Tibial artery (tissue), 4 donors: ENCODE measurements around the gene NAGA.
"Not testable (repeated sequence)": the region's sequence is repeated elsewhere in the genome, so short reads cannot be mapped to it uniquely, and the experiment has no call there.

Experiments
- DNase-seq, 2 donors: peaks; one replicate each; pipeline ENCODE4 v3.0.0-alpha.2; 2019
- H3K27ac ChIP-seq, 2 donors: fragments of 200-600 bp; sonication (generic) in 1 of 2; 1 replicate in 1 of 2; 2 replicates in 1 of 2; pipeline ENCODE4 v1.5.1; 2018 to 2019; ENCODE audit warnings: mild to moderate bottlenecking in 1 of 2
- H3K27me3 ChIP-seq, 2 donors: fragments of 200-600 bp; sonication (generic) in 1 of 2; one replicate each; pipeline versions ENCODE4 v1.5.1 to v1.6.0; 2016 to 2019
- H3K36me3 ChIP-seq, 3 donors: fragments of 200-600 bp; sonication (generic) in 2 of 3; one replicate each; pipeline ENCODE4 v1.5.1; 2016 to 2019; ENCODE audit warnings: mild to moderate bottlenecking in 2 of 3
- H3K4me1 ChIP-seq, 4 donors: fragments of 200-600 bp; sonication (generic) in 2 of 4; 1 replicate in 3 of 4; 2 replicates in 1 of 4; pipeline ENCODE4 v1.5.1; 2016 to 2019
- H3K4me3 ChIP-seq, 2 donors: fragments of 200-600 bp; sonication (generic) in 1 of 2; 1 replicate in 1 of 2; 2 replicates in 1 of 2; pipeline ENCODE4 v1.5.1; 2018 to 2019; ENCODE audit warnings: mild to moderate bottlenecking in 2 of 2
- H3K9me3 ChIP-seq, 3 donors: fragments of 200-600 bp; sonication (generic) in 1 of 3; one replicate each; pipeline ENCODE4 v1.5.1; 2016 to 2019
- intact Hi-C: fragments of 100-400 bp; cut with DNase I; formaldehyde crosslinking; loops from one replicate; pipeline ENCODE4 v1.15.0; 2023; ENCODE audit warnings: low total_unique reads
- TF ChIP-seq, protein P1 (sequence below), 2 experiments: fragments of 200-600 bp in 1 of 2; fragments of 450-650 bp in 1 of 2; IDR thresholded peaks; one replicate each; pipeline ENCODE4 v1.5.1; 2017 to 2019; ENCODE audit warnings: antibody characterized with exemption in 2 of 2, mild to moderate bottlenecking in 1 of 2, moderate library complexity in 1 of 2

Gene NAGA

DNA sequence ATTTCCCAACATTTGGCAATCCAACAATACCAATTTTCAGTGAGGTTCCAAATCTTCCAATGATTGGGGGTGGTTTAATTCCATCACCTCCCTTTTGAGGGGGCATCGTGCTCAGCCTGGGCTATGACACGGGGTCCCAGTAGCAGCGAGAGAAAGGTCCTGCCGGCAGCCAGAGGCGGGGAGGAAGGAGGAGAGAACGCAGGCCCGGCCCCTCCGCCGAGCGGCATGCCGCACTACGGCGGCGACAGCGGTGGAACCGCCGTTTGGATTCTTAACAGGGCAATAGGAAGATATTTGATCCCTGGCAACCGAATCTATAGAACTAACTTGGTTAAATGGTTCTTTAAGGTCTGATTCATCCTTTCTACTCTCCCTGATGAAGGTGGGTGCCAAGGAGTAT lies 38.2 kb upstream of the NAGA start:
- Histone ChIP-seq H3K36me3 (peaks cover 0 to 7% (median 0%) of the 10 kb centered on the region in 3 donors), H3K4me3 (no peak overlapping the region), H3K9me3 (peaks cover 0 to 8% (median 7%) of the 10 kb centered on the region in 3 donors), H3K27ac (no peak overlapping the region), H3K4me1 (no peaks in the 10 kb centered on the region), H3K27me3 (no peaks in the 10 kb centered on the region)
- TF ChIP-seq, protein P1, sequence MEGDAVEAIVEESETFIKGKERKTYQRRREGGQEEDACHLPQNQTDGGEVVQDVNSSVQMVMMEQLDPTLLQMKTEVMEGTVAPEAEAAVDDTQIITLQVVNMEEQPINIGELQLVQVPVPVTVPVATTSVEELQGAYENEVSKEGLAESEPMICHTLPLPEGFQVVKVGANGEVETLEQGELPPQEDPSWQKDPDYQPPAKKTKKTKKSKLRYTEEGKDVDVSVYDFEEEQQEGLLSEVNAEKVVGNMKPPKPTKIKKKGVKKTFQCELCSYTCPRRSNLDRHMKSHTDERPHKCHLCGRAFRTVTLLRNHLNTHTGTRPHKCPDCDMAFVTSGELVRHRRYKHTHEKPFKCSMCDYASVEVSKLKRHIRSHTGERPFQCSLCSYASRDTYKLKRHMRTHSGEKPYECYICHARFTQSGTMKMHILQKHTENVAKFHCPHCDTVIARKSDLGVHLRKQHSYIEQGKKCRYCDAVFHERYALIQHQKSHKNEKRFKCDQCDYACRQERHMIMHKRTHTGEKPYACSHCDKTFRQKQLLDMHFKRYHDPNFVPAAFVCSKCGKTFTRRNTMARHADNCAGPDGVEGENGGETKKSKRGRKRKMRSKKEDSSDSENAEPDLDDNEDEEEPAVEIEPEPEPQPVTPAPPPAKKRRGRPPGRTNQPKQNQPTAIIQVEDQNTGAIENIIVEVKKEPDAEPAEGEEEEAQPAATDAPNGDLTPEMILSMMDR (IDR thresholded peaks at IDR 0.05) = no peak
- DNase-seq = no peak
- intact Hi-C loops = no loop called here

DNA sequence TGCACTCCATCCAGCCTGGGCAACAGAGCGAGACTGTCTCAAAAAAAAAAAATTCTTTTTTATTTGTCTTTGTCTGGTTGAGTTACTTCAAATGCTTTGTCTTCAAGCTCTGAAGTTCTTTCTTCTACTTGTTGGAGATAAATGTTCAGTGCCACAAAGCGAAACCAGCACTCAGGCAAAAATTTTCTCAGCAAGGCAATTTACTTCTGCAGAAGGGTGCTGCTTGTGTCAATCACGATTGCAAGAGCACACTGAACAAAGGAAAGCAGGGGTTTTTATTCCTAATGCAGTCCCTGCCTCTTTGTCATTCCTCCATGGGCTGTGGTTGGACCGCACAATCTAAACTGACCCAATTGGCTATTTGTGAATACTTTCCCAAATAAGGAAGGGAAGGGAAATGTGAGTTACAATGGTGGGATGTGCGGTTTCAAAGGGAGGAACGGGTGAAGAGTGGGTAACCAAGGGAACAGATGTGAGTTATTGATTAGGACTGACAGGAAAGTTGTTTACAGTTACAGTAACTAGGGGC lies 33.8 kb upstream of the NAGA start:
- intact Hi-C loops, DNase-seq: not testable (repeated sequence)
- peaks cover 2 to 43% (median 21%) of the 10 kb centered on the region in 3 donors for H3K9me3 ChIP-seq

DNA sequence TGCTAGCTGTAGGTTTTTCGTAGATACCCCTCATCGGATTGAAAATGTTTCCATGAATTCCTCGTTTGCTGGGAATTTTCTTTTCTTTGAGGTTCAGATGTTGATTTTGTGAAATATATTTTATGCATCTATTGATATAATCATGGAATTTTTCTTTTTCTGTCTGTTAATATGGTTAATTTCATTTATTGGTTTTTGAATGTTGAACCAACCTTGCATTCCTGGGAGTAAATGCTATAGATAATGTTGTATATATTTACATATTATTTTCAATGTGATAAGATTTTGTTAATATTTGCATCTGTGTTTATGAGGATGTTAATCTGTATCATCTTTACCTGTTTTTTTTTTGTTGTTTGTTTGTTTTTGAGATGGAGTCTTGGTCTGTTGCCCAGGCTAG lies 30.6 kb upstream of the NAGA start:
- H3K4me3 ChIP-seq = no peak overlapping the region
- no peaks in the 10 kb centered on the region for H3K27me3 ChIP-seq
- H3K9me3 ChIP-seq = peaks cover 2 to 43% (median 21%) of the 10 kb centered on the region in 3 donors
- peaks cover 12 to 18% (median 16%) of the 10 kb centered on the region in 3 donors for H3K36me3 ChIP-seq
- H3K4me1 ChIP-seq = no peaks in the 10 kb centered on the region
- TF ChIP-seq, protein P1 (IDR thresholded peaks at IDR 0.05) = no peak
- no peak overlapping the region for H3K27ac ChIP-seq
- intact Hi-C loops = no loop called here
- no peak for DNase-seq

More for the DNA sequence above, 33.8 kb upstream of the NAGA start:
- not testable (repeated sequence) for H3K4me1 ChIP-seq, H3K27me3 ChIP-seq, H3K27ac ChIP-seq, H3K4me3 ChIP-seq
- peaks cover 7 to 15% (median 11%) of the 10 kb centered on the region in 3 donors for H3K36me3 ChIP-seq

DNA sequence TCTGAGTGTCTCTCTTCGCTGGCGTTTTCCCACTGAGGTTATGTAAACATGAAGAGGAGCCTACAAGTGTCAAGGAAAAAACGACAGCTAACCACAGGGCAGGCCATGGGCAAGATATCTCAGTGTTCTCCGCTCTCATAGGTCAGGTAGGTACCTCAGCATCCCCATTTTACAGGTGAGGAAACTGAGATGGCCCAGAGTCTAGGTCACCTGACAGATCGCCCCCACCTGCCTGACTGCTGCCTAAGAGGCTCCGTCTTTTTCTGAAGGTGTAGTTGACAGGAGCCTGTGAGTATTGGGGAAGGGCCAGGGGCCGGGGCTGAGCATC lies 20.8 kb upstream of the NAGA start:
- Histone ChIP-seq H3K36me3 (peaks cover 6 to 12% (median 8%) of the 10 kb centered on the region in 3 donors), H3K27me3 (no peaks in the 10 kb centered on the region), H3K9me3 (no peaks in the 10 kb centered on the region), H3K4me1 (peaks cover 0 to 33% (median 9%) of the 10 kb centered on the region in 4 donors), H3K4me3 (peak overlapping the region; percentile 60 to 73), H3K27ac (peak overlapping the region; percentile 80 to 91)
- DNase-seq = no peak
- TF ChIP-seq, protein P1 (IDR thresholded peaks at IDR 0.05) = no peak
- intact Hi-C loops = loop anchor here (5.0 to 10.0 kb wide), 2 partner anchors 73 to 906 kb away; no protein-coding TSS in a partner anchor

DNA sequence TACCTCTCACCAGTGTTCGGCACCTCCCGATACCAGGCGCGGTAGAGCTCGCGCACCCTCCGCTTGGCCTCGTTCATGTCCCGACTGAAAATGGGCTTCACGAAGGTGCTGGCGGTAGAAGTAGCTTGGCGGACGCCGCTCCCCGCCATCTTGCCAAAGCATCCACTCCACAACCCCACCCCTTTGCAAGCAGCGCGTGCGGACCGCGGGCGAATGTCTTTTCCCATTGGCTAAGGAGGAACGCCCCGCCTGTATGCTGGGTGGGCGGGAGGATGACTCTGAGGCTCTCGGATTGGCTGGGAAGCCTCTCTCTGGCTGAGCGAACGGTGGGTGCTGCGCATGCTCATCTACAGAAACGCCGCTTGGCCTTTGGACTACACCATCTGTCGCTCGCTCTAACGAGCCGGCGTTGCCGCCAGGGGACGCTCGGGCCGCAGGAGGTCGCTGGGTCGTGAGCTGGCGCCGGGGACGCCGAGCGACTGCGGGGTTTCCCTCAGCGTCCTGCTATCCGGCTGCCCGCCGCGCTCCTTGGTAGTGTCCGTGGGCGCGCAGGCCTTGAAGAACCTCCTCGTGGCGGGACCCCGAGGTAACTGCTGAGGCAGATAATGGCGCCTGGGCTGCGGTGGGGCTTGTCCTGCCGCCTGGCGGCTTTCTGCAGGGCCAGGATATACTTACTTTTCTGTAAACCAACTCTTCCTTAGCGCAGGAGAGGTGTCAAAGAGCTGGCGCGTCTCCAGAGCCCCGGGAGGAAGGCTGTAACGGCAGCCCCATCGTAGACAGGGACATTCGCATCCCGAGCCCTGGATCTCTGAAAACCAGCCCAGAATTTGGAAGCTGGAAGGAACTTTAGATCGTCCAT lies 20.2 kb upstream of the NAGA start, which contains the start of gene NDUFA6:
Gene NDUFA6 (minus strand): TSS at position 177 of the 859 bp plus-strand sequence. CDS start 28 bp downstream, at position 149.
- intact Hi-C loops = loop anchor here (5.0 to 10.0 kb wide), 2 partner anchors 74 to 906 kb away; no protein-coding TSS in a partner anchor
- peaks cover 0 to 33% (median 9%) of the 10 kb centered on the region in 4 donors for H3K4me1 ChIP-seq
- peak; percentile 99 for DNase-seq
- H3K36me3 ChIP-seq = peaks cover 12 to 14% (median 12%) of the 10 kb centered on the region in 3 donors
- peak within 1 kb of the TSS; percentile 60 to 73 for H3K4me3 ChIP-seq
- TF ChIP-seq, protein P1 (IDR thresholded peaks at IDR 0.05) = peak; percentile 86 to 96
- H3K9me3 ChIP-seq = no peaks in the 10 kb centered on the region
- H3K27me3 ChIP-seq = no peaks in the 10 kb centered on the region
- peak within 1 kb of the TSS; percentile 80 to 91 for H3K27ac ChIP-seq

DNA sequence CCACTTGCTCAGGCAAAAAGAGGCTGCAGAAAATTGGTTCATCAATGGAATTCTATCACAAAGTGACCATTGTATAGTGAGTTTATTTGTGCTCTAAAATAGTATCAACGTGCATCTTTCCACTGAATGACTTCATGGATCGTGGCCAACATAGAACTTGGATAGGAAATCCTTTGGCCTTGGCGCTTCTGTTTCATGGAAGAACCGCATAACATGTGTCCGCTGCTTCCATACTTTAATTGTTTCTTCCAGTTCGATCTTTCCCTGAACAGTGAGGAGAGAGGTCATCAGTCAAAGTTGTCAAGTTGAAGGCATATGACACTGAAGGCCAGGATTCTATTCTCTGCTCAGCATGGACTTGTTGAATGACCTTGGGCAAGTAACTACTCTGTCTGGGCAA lies 15.4 kb upstream of the NAGA start:
- Histone ChIP-seq H3K4me1 (peaks cover 0 to 37% (median 14%) of the 10 kb centered on the region in 4 donors), H3K27ac (no peak overlapping the region), H3K27me3 (no peaks in the 10 kb centered on the region), H3K36me3 (peaks cover 27 to 56% (median 41%) of the 10 kb centered on the region in 3 donors), H3K9me3 (no peaks in the 10 kb centered on the region), H3K4me3 (no peak overlapping the region)
- no peak for DNase-seq
- intact Hi-C loops = loop anchor here (10.0 kb wide), 1 partner anchor 259 kb away; no protein-coding TSS in a partner anchor
- TF ChIP-seq, protein P1 (IDR thresholded peaks at IDR 0.05) = no peak
